Tibial nerve (tissue), 4 donors: ENCODE measurements around the gene ITK.

Experiments used
- CTCF ChIP-seq, 5 experiments: fragments of 200-600 bp in 3 of 5; fragments of 450-650 bp in 2 of 5; sonication (generic) in 3 of 5; IDR thresholded peaks; one replicate each; pipeline ENCODE4 v1.5.1; 2016 to 2019; ENCODE audit warnings: antibody characterized with exemption in 5 of 5, mild to moderate bottlenecking in 3 of 5, moderate library complexity in 2 of 5
- EP300 ChIP-seq, 2 donors: sonication (generic); formaldehyde crosslinking; IDR thresholded peaks; one replicate each; pipeline ENCODE4 v1.6.1; 2017; ENCODE audit warnings: antibody characterized with exemption in 2 of 2, mild to moderate bottlenecking in 1 of 2
- POLR2A ChIP-seq, 2 donors: fragments of 450-650 bp; IDR thresholded peaks; one replicate each; pipeline ENCODE4 v1.6.1; 2017; ENCODE audit warnings: antibody characterized with exemption in 2 of 2, mild to moderate bottlenecking in 2 of 2, moderate library complexity in 2 of 2

GRCh38 chr5:157197086-157197485 lies 16.4 kb downstream of the ITK start:
- no peak for TF ChIP-seq CTCF (IDR thresholded peaks at IDR 0.05)
- TF ChIP-seq POLR2A (IDR thresholded peaks at IDR 0.05) = no peak
- TF ChIP-seq EP300 (IDR thresholded peaks at IDR 0.05) = no peak
